Endodermal cell (in vitro differentiated cells): Measurements from ENCODE around the gene NPVF. TPM values are rescaled to one million over a fixed set of nuclear protein-coding genes. Genes with fewer than 3 reads are reported as not detected.

Source experiments
- DNase-seq: peaks from one replicate; pipeline ENCODE4 v3.0.0-alpha.2; 2017
- H3K27ac ChIP-seq: 2 replicates; pipeline ENCODE4 v1.5.1; 2013; ENCODE audit warnings: mild to moderate bottlenecking, low read depth, low read length, moderate library complexity
- H3K27me3 ChIP-seq: 2 replicates; pipeline ENCODE4 v1.6.1; 2013; ENCODE audit warnings: mild to moderate bottlenecking, low read length, moderate library complexity; ENCODE audit not compliant: insufficient read depth, control insufficient read depth, poor library complexity, severe bottlenecking
- H3K36me3 ChIP-seq: 2 replicates; pipeline ENCODE4 v1.7.0; 2013; ENCODE audit warnings: mild to moderate bottlenecking, low read length, moderate library complexity; ENCODE audit not compliant: control insufficient read depth, insufficient read depth
- H3K4me1 ChIP-seq: one replicate; pipeline ENCODE4 v1.7.0; 2013; ENCODE audit warnings: low read length; ENCODE audit not compliant: control insufficient read depth, insufficient read depth
- H3K4me3 ChIP-seq: 2 replicates; pipeline ENCODE4 v1.5.1; 2013; ENCODE audit warnings: mild to moderate bottlenecking, low read length, moderate library complexity
- H3K9ac ChIP-seq: 2 replicates; pipeline ENCODE4 v1.6.1; 2013; ENCODE audit warnings: mild to moderate bottlenecking, low read length, moderate library complexity; ENCODE audit not compliant: poor library complexity, severe bottlenecking; ENCODE audit errors: extremely low read depth
- H3K9me3 ChIP-seq: 2 replicates; pipeline ENCODE4 v1.6.1; 2013; ENCODE audit warnings: mild to moderate bottlenecking, low read length, moderate library complexity; ENCODE audit not compliant: control insufficient read depth
- H3K27ac Mint-ChIP-seq: 2 replicates; pipeline ENCODE4 v1.8.0; 2020; ENCODE audit warnings: mixed read lengths
- H3K27me3 Mint-ChIP-seq: 2 replicates; pipeline ENCODE4 v1.8.0; 2021; ENCODE audit warnings: mild to moderate bottlenecking, mixed read lengths; ENCODE audit not compliant: insufficient read depth
- H3K36me3 Mint-ChIP-seq: 2 replicates; pipeline ENCODE4 v1.8.0; 2020; ENCODE audit warnings: low read depth, mixed read lengths
- H3K4me1 Mint-ChIP-seq: 2 replicates; pipeline ENCODE4 v1.8.0; 2020; ENCODE audit warnings: mixed read lengths
- H3K4me3 Mint-ChIP-seq: 2 replicates; pipeline ENCODE4 v1.8.0; 2020; ENCODE audit warnings: mild to moderate bottlenecking, moderate library complexity, mixed read lengths
- H3K9me3 Mint-ChIP-seq: 2 replicates; pipeline ENCODE4 v1.8.0; 2020; ENCODE audit warnings: mild to moderate bottlenecking, mixed read lengths
- CTCF ChIP-seq: fragments of 200-600 bp; sonication (generic); conservative IDR thresholded peaks from 2 replicates; pipeline ENCODE4 v1.5.0; 2021; ENCODE audit warnings: antibody characterized with exemption, mild to moderate bottlenecking
- WGBS, 2 experiments: methylation state at CpG; one replicate each; pipeline versions ENCODE4 v1.1.5 to v1.1.7; 2013; ENCODE audit warnings: missing lambda C conversion rate in 2 of 2, mixed read lengths in 1 of 2; ENCODE audit not compliant: insufficient coverage in 1 of 2, insufficient read length in 1 of 2; 5-methylcytosine and 5-hydroxymethylcytosine counted together
- total RNA-seq, 2 donors: library from RNA; stranded (reverse); fragmentation: NEBNext Ultra II Directional in 1 of 2; extraction: Animal tissue kit (Norgen Biotek cat#: 25700) in 1 of 2; gene quantifications; 2 replicates in 1 of 2; 3 replicates in 1 of 2; pipeline ENCODE4 v1.2.1, GENCODE V29; 2021

Gene NPVF
- total RNA-seq, 2 donors from 2014 or later, result not detected

GRCh38 chr7:25206765-25207164 is 21.5 kb downstream of the NPVF start:
- no peak for TF ChIP-seq CTCF
- no peaks in the 10 kb centered on the region for H3K36me3 ChIP-seq
- H3K9me3 ChIP-seq, result no peaks in the 10 kb centered on the region
- Mint-ChIP-seq H3K9me3 (peaks cover 12% of the 10 kb centered on the region), H3K36me3 (no peaks in the 10 kb centered on the region), H3K27me3 (peaks cover 9% of the 10 kb centered on the region), H3K27ac (no peak overlapping the region), H3K4me3 (no peak overlapping the region), H3K4me1 (no peaks in the 10 kb centered on the region)
- no peaks in the 10 kb centered on the region for H3K27me3 ChIP-seq
- WGBS, 2 experiments, result 87 to 100% methylated on average over 1 to 3 of the region's 3 CpGs
- H3K4me1 ChIP-seq, result no peaks in the 10 kb centered on the region
- H3K27ac ChIP-seq, result no peak overlapping the region
- no peak for DNase-seq
- H3K4me3 ChIP-seq, result no peak overlapping the region
- H3K9ac ChIP-seq, result no peak overlapping the region

- H3K27me3 Mint-ChIP-seq, result peaks cover 8% of the 10 kb centered on the region
- H3K4me1 Mint-ChIP-seq, result no peaks in the 10 kb centered on the region
- Histone ChIP-seq H3K9me3 (peaks cover 17% of the 10 kb centered on the region), H3K27me3 (no peaks in the 10 kb centered on the region), H3K9ac (no peak overlapping the region), H3K4me1 (no peaks in the 10 kb centered on the region), H3K27ac (no peak overlapping the region), H3K4me3 (no peak overlapping the region), H3K36me3 (no peaks in the 10 kb centered on the region)
- H3K4me3 Mint-ChIP-seq, result no peak overlapping the region
- 83 to 100% methylated on average over 1 to 5 of the region's 5 CpGs for WGBS, 2 experiments
- TF ChIP-seq CTCF, result no peak
- H3K27ac Mint-ChIP-seq, result no peak overlapping the region
- H3K9me3 Mint-ChIP-seq, result peaks cover 43% of the 10 kb centered on the region
- H3K36me3 Mint-ChIP-seq, result peaks cover 4% of the 10 kb centered on the region
- DNase-seq, result no peak
Measured at GRCh38 chr7:25196132-25196896, 32.0 kb downstream of the NPVF start.

GRCh38 chr7:25194036-25194435 is 34.2 kb downstream of the NPVF start:
- Histone ChIP-seq H3K36me3 (no peaks in the 10 kb centered on the region), H3K4me1 (no peaks in the 10 kb centered on the region), H3K27me3 (no peaks in the 10 kb centered on the region), H3K27ac (no peak overlapping the region), H3K9ac (no peak overlapping the region), H3K4me3 (no peak overlapping the region), H3K9me3 (peaks cover 17% of the 10 kb centered on the region)
- peaks cover 8% of the 10 kb centered on the region for H3K27me3 Mint-ChIP-seq
- TF ChIP-seq CTCF, result no peak
- H3K4me3 Mint-ChIP-seq, result no peak overlapping the region
- no peak for DNase-seq
- peaks cover 4% of the 10 kb centered on the region for H3K36me3 Mint-ChIP-seq
- 88 to 94% methylated on average over 2 of the region's 2 CpGs for WGBS, 2 experiments
- no peak overlapping the region for H3K27ac Mint-ChIP-seq
- H3K4me1 Mint-ChIP-seq, result peaks cover 2% of the 10 kb centered on the region
- peaks cover 43% of the 10 kb centered on the region for H3K9me3 Mint-ChIP-seq
